ENCODE measurements around the gene FN3KRP. TPM values are rescaled to one million over a fixed set of nuclear protein-coding genes. Genes with fewer than 3 reads are reported as not detected.
A peak's percentile ranks its signal among the peaks of the same experiment; 100 is the strongest.

FN3KRP gene
- total and polyA plus RNA-seq, 2 of the 13 experiments (the other 11 are each of a cell fraction or from before 2014, with no cell fraction given), result 22.4 to 28.2 TPM

DNA sequence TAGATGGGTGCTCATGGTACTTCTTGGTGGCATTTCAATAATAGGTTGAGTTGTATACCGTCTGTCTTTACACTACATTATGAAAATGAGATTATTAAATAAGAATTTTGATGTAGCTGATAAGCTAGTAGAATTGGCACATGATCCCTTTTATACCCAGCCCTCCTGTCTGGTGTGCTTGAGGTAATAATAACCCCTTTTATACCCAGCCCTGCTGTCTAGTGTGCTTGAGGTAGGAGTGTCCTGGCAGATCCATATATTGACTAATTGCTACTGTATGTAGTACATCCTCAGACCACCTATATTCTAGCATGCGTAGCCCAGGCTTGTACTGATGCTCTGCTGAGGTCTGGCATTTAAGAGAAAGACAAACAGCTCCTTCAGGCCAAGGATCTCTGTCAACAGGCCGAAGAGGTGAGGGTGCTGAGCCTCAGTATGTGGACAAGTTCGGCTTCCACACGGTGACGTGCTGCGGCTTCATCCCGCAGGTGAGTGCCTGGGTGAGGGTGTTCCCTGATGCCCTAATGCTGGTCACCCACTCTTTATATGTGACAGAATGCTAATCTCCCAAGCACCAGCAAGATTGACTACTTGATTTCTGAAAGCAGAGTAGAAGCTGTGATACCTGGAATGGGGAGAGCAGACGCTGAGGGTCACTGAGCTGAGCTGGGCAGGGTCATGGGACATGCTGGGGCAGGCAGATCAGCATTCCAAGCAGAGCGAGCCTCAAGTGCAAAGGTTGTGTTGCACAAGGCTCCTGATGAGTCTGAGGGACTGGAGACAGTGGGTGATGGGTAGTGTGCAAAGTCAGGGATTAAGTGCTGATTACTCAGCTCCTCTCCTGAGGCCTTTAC is 24.6 kb downstream of the FN3KRP start (continued):
- TF ChIP-seq, protein P1, sequence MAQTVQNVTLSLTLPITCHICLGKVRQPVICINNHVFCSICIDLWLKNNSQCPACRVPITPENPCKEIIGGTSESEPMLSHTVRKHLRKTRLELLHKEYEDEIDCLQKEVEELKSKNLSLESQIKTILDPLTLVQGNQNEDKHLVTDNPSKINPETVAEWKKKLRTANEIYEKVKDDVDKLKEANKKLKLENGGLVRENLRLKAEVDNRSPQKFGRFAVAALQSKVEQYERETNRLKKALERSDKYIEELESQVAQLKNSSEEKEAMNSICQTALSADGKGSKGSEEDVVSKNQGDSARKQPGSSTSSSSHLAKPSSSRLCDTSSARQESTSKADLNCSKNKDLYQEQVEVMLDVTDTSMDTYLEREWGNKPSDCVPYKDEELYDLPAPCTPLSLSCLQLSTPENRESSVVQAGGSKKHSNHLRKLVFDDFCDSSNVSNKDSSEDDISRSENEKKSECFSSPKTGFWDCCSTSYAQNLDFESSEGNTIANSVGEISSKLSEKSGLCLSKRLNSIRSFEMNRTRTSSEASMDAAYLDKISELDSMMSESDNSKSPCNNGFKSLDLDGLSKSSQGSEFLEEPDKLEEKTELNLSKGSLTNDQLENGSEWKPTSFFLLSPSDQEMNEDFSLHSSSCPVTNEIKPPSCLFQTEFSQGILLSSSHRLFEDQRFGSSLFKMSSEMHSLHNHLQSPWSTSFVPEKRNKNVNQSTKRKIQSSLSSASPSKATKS (CRISPR knock-in tag; IDR thresholded peaks at IDR 0.05), result 0 out of 2 replicates have a peak, but pooled peaks have one; percentile 50
- 0 out of 2 replicates have a peak, but pooled peaks have one; percentile 40 for TF ChIP-seq RFX3 (CRISPR knock-in tag; IDR thresholded peaks at IDR 0.05)
- TF ChIP-seq PAWR (CRISPR knock-in tag; IDR thresholded peaks at IDR 0.05; ENCODE audit: borderline replicate concordance), result no peak
- TF ChIP-seq TBX2 (CRISPR knock-in tag; IDR thresholded peaks at IDR 0.05; ENCODE audit: borderline replicate concordance), result peak; percentile 89
- TF ChIP-seq TP53 (CRISPR knock-in tag; conservative IDR thresholded peaks at IDR 0.05), result peak; percentile 97
- TF ChIP-seq MED8 (CRISPR knock-in tag; IDR thresholded peaks at IDR 0.05; ENCODE audit: insufficient replicate concordance), result no peak
- TF ChIP-seq, protein P2, sequence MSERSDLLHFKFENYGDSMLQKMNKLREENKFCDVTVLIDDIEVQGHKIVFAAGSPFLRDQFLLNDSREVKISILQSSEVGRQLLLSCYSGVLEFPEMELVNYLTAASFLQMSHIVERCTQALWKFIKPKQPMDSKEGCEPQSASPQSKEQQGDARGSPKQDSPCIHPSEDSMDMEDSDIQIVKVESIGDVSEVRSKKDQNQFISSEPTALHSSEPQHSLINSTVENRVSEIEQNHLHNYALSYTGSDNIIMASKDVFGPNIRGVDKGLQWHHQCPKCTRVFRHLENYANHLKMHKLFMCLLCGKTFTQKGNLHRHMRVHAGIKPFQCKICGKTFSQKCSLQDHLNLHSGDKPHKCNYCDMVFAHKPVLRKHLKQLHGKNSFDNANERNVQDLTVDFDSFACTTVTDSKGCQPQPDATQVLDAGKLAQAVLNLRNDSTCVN (CRISPR knock-in tag; IDR thresholded peaks at IDR 0.05; ENCODE audit: borderline replicate concordance), result 0 out of 2 replicates have a peak, but pooled peaks have one; percentile 60
- TF ChIP-seq GABPB1 (CRISPR knock-in tag; IDR thresholded peaks at IDR 0.05), result peak; percentile 62
- TF ChIP-seq ZNF496 (CRISPR knock-in tag; IDR thresholded peaks at IDR 0.05; ENCODE audit: insufficient replicate concordance), result no peak
- TF ChIP-seq ZSCAN29 (CRISPR knock-in tag; conservative IDR thresholded peaks at IDR 0.05), result no peak
- TF ChIP-seq ETV5 (CRISPR knock-in tag; IDR thresholded peaks at IDR 0.05; ENCODE audit: borderline replicate concordance), result peak; percentile 39; the same call in 1 of the 2 replicates
- peak; percentile 94 for TF ChIP-seq FOSL2 (CRISPR knock-in tag; IDR thresholded peaks at IDR 0.05)
- TF ChIP-seq THAP11 (CRISPR knock-in tag; IDR thresholded peaks at IDR 0.05), result peak; percentile 82
- TF ChIP-seq, protein P3, sequence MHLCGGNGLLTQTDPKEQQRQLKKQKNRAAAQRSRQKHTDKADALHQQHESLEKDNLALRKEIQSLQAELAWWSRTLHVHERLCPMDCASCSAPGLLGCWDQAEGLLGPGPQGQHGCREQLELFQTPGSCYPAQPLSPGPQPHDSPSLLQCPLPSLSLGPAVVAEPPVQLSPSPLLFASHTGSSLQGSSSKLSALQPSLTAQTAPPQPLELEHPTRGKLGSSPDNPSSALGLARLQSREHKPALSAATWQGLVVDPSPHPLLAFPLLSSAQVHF (CRISPR knock-in tag; IDR thresholded peaks at IDR 0.05), result no peak
- peak; percentile 94 for TF ChIP-seq MED1 (CRISPR knock-in tag; IDR thresholded peaks at IDR 0.05)
- TF ChIP-seq ZNF776 (CRISPR knock-in tag; IDR thresholded peaks at IDR 0.05), result no peak
- peak; percentile 98 for TF ChIP-seq PITX1 (CRISPR knock-in tag; IDR thresholded peaks at IDR 0.05)
- TF ChIP-seq, protein P4, sequence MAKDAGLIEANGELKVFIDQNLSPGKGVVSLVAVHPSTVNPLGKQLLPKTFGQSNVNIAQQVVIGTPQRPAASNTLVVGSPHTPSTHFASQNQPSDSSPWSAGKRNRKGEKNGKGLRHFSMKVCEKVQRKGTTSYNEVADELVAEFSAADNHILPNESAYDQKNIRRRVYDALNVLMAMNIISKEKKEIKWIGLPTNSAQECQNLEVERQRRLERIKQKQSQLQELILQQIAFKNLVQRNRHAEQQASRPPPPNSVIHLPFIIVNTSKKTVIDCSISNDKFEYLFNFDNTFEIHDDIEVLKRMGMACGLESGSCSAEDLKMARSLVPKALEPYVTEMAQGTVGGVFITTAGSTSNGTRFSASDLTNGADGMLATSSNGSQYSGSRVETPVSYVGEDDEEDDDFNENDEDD (CRISPR knock-in tag; IDR thresholded peaks at IDR 0.05; ENCODE audit: borderline replicate concordance), result peak; percentile 70; the same call in 1 of the 2 replicates
- TF ChIP-seq, protein P5, sequence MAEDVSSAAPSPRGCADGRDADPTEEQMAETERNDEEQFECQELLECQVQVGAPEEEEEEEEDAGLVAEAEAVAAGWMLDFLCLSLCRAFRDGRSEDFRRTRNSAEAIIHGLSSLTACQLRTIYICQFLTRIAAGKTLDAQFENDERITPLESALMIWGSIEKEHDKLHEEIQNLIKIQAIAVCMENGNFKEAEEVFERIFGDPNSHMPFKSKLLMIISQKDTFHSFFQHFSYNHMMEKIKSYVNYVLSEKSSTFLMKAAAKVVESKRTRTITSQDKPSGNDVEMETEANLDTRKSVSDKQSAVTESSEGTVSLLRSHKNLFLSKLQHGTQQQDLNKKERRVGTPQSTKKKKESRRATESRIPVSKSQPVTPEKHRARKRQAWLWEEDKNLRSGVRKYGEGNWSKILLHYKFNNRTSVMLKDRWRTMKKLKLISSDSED (CRISPR knock-in tag; IDR thresholded peaks at IDR 0.05), result no peak
- TF ChIP-seq ATF1 (CRISPR knock-in tag; IDR thresholded peaks at IDR 0.05), result no peak
- TF ChIP-seq FIP1L1 (IDR thresholded peaks at IDR 0.05; ENCODE audit: borderline replicate concordance, insufficient read depth, low read depth, low read length), result no peak
